HCT116 (cell line): Measurements from ENCODE around the gene CCSER1. TPM values are rescaled to one million over a fixed set of nuclear protein-coding genes. Genes with fewer than 3 reads are reported as not detected.

Experiments
- ATAC-seq: fragments of 200-7000 bp; cut with Tn5 transposase; 2 replicates; pipeline ENCODE4 v1.9.1; 2020; ENCODE audit warnings: mild to moderate bottlenecking, moderate library complexity
- BruUV-seq: library from RNA; stranded (reverse); fragments of 400-500 nt; replicated peaks from 2 replicates; lab custom pipeline; 2021; lab: Mats Ljungman, UMichigan
- CTCF ChIA-PET: fragments of 300-600 bp; sonication (Branson Sonifier 250); formaldehyde crosslinking; loops from one replicate; lab custom pipeline; 2021; ENCODE audit warnings: antibody characterized with exemption; lab: Charles Lee
- POLR2A ChIA-PET: fragments of 300-600, 350-600 bp; sonication (Branson Sonifier 250); formaldehyde crosslinking; loops from one replicate; lab custom pipeline; 2021; ENCODE audit warnings: antibody characterized with exemption; lab: Charles Lee
- RAD21 ChIA-PET, 2 experiments: fragments of 300-600 bp; sonication (Branson Sonifier 250); formaldehyde crosslinking; loops; one replicate each; lab custom pipeline; 2023; ENCODE audit warnings: low total read pairs in 2 of 2; ENCODE audit not compliant: uncharacterized antibody in 2 of 2, unreplicated experiment in 2 of 2, low non-redundant PET in 1 of 2; lab: Charles Lee
- DNase-seq: peaks from one replicate; pipeline ENCODE4 v3.0.0-alpha.2; 2010; ENCODE audit warnings: low read depth, low spot score
- H2AFZ ChIP-seq: fragments of 200-600 bp; shearing (Covaris generic), sonication (generic); 2 replicates; pipeline ENCODE4 v1.6.1; 2017; ENCODE audit warnings: low read depth, mixed run types, mixed read lengths, antibody characterized with exemption, low read length; ENCODE audit not compliant: poor library complexity, severe bottlenecking
- H3K27ac ChIP-seq: 2 replicates; pipeline ENCODE4 v1.5.1; 2012; ENCODE audit warnings: low read depth, low read length
- H3K27me3 ChIP-seq: fragments of 200-600 bp; sonication (generic); 2 replicates; pipeline ENCODE4 v1.6.1; 2016; ENCODE audit warnings: mixed run types, low read length, mixed read lengths; ENCODE audit not compliant: insufficient read depth
- H3K36me3 ChIP-seq, 2 experiments: fragments of 200-500 bp in 1 of 2; fragments of 200-600 bp in 1 of 2; sonication (Bioruptor generic) in 1 of 2; sonication (generic) in 1 of 2; 2 replicates each; pipeline versions ENCODE4 v1.5.1 to v1.6.1; 2014 to 2016; ENCODE audit warnings: low read length in 2 of 2, inconsistent platforms in 1 of 2, mixed read lengths in 1 of 2, mixed run types in 1 of 2; ENCODE audit not compliant: insufficient read depth in 2 of 2, control insufficient read depth in 1 of 2
- H3K4me1 ChIP-seq, 2 experiments: fragments of 200-600 bp in 1 of 2; sonication (generic) in 1 of 2; 2 replicates each; pipeline versions ENCODE4 v1.5.1 to v1.6.1; 2012 to 2017; ENCODE audit warnings: low read length in 2 of 2, inconsistent platforms in 1 of 2, mild to moderate bottlenecking in 1 of 2, mixed read lengths in 1 of 2, mixed run types in 1 of 2, moderate library complexity in 1 of 2; ENCODE audit not compliant: insufficient read depth in 2 of 2, control insufficient read depth in 1 of 2
- H3K4me2 ChIP-seq: fragments of 200-600 bp; sonication (generic); 2 replicates; pipeline ENCODE4 v1.6.1; 2017; ENCODE audit warnings: mixed run types, low read length, mixed read lengths
- H3K4me3 ChIP-seq, 2 experiments: fragments of 200-600 bp in 1 of 2; sonication (generic) in 1 of 2; replicated peaks in 1 of 2; 2 replicates each; pipeline ENCODE4 v1.5.1; 2011 to 2016; ENCODE audit warnings: low read length in 2 of 2, control low read depth in 1 of 2, low read depth in 1 of 2, mild to moderate bottlenecking in 1 of 2, mixed read lengths in 1 of 2, mixed run types in 1 of 2
- H3K79me2 ChIP-seq: fragments of 200-600 bp; sonication (generic); 2 replicates; pipeline ENCODE4 v1.6.1; 2017; ENCODE audit warnings: mild to moderate bottlenecking, mixed run types, low read length, moderate library complexity, mixed read lengths; ENCODE audit not compliant: insufficient read depth
- H3K9ac ChIP-seq: fragments of 200-600 bp; sonication (generic); 2 replicates; pipeline ENCODE4 v1.6.1; 2016; ENCODE audit warnings: low read length, mixed read lengths
- H3K9me2 ChIP-seq: fragments of 200-600 bp; sonication (generic), shearing (Covaris generic); 2 replicates; pipeline ENCODE4 v1.6.1; 2017; ENCODE audit warnings: mixed run types, mild to moderate bottlenecking, moderate library complexity; ENCODE audit not compliant: insufficient read depth
- H3K9me3 ChIP-seq, 2 experiments: fragments of 200-500 bp in 1 of 2; fragments of 200-600 bp in 1 of 2; sonication (Bioruptor generic) in 1 of 2; sonication (generic) in 1 of 2; 2 replicates each; pipeline ENCODE4 v1.6.1; 2014 to 2017; ENCODE audit warnings: low read length in 2 of 2, mixed read lengths in 2 of 2, inconsistent platforms in 1 of 2, low read depth in 1 of 2, mild to moderate bottlenecking in 1 of 2, mixed run types in 1 of 2, moderate library complexity in 1 of 2; ENCODE audit not compliant: control insufficient read depth in 1 of 2, insufficient read depth in 1 of 2
- H4K20me1 ChIP-seq: fragments of 200-600 bp; sonication (generic), shearing (Covaris generic); 2 replicates; pipeline ENCODE4 v1.6.1; 2017; ENCODE audit warnings: mixed run types, mild to moderate bottlenecking, moderate library complexity; ENCODE audit not compliant: insufficient read depth
- CBX3 ChIP-seq: IDR thresholded peaks from 2 replicates; pipeline ENCODE4 v1.6.1; 2012; ENCODE audit warnings: low read depth
- CEBPB ChIP-seq: IDR thresholded peaks from 2 replicates; pipeline ENCODE4 v1.6.1; 2012; ENCODE audit warnings: low read depth
- EGR1 ChIP-seq: IDR thresholded peaks from 2 replicates; pipeline ENCODE4 v1.6.1; 2012; ENCODE audit warnings: low read depth
- EZH2 ChIP-seq: fragments of 200-600 bp; sonication (generic); IDR thresholded peaks from 2 replicates; pipeline ENCODE4 v1.6.1; 2017; ENCODE audit warnings: antibody characterized with exemption, mixed run types
- POLR2A ChIP-seq: IDR thresholded peaks from 2 replicates; pipeline ENCODE4 v1.7.0; 2011; ENCODE audit warnings: borderline replicate concordance; ENCODE audit not compliant: insufficient read depth, insufficient read length; ENCODE audit errors: extremely low read depth
- SIN3A ChIP-seq: IDR thresholded peaks from 2 replicates; pipeline ENCODE4 v1.6.1; 2012; ENCODE audit warnings: low read depth
- SP1 ChIP-seq: IDR thresholded peaks from 2 replicates; pipeline ENCODE4 v1.6.1; 2012; ENCODE audit warnings: low read depth
- TCF7L2 ChIP-seq: IDR thresholded peaks from 2 replicates; pipeline ENCODE4 v1.7.0; 2011; ENCODE audit warnings: borderline replicate concordance, inconsistent platforms; ENCODE audit not compliant: insufficient read depth, insufficient read length; ENCODE audit errors: extremely low read depth
- intact Hi-C: fragments of 100-400 bp; cut with micrococcal nuclease; formaldehyde crosslinking; loops from 2 replicates; pipeline ENCODE4 v1.10.0; 2022
- total RNA-seq: library from RNA; stranded (reverse); gene quantifications from one replicate; pipeline ENCODE4 v1.2.1, GENCODE V29; 2021; ENCODE audit not compliant: unreplicated experiment
- TF ChIP-seq, protein P1 (sequence below): IDR thresholded peaks from 2 replicates; pipeline ENCODE4 v1.6.1; 2012
- TF ChIP-seq, protein P2 (sequence below): IDR thresholded peaks from 2 replicates; pipeline ENCODE4 v1.6.1; 2012; ENCODE audit warnings: low read depth

CCSER1 gene
- total RNA-seq, 1 experiment from 2014 or later = 6.7 TPM

DNA sequence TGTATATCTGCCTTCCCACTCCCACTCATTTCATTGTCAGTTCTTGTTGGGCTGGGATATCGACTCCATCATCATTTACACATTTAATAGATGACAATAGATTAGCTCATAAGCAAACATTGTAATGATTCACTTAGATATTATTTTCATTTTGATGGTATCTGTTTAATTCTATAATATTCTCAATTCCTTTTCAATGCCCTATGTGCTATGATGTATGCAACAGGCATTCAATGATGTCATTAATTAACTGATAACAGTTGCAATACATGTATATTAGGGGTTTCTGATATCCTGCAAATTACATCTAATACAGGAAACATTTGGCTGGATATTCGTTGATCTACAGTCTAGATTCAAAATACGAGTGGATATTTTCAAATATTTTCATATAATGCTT is 850.5 kb downstream of the CCSER1 start:
- no peak overlapping the region for H3K27ac ChIP-seq
- CTCF ChIA-PET = no interaction called here
- H3K36me3 ChIP-seq = no peaks in the 10 kb centered on the region
- no peak overlapping the region for H3K4me3 ChIP-seq
- ATAC-seq (no peak), DNase-seq (no peak)
- peaks cover 3% of the 10 kb centered on the region; the same call in 1 of the 2 replicates for H3K9me2 ChIP-seq
- no peaks in the 10 kb centered on the region for H3K27me3 ChIP-seq
- no peaks in the 10 kb centered on the region; the same call in 1 of the 2 replicates for H3K79me2 ChIP-seq
- no peaks in the 10 kb centered on the region for H3K9me3 ChIP-seq
- H3K9ac ChIP-seq = no peak overlapping the region
- RAD21 ChIA-PET = no interaction called here
- no peak overlapping the region for H2AFZ ChIP-seq
- BruUV-seq = no TSS peak
- no peaks in the 10 kb centered on the region for H4K20me1 ChIP-seq
- intact Hi-C loops = no loop called here
- TF ChIP-seq EGR1 (no peak), EZH2 (no peak), SP1 (no peak), TCF7L2 (no peak), CEBPB (no peak), SIN3A (no peak), POLR2A (no peak), CBX3 (no peak)
- TF ChIP-seq, protein P1, sequence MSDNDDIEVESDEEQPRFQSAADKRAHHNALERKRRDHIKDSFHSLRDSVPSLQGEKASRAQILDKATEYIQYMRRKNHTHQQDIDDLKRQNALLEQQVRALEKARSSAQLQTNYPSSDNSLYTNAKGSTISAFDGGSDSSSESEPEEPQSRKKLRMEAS = no peak
- TF ChIP-seq, protein P2, sequence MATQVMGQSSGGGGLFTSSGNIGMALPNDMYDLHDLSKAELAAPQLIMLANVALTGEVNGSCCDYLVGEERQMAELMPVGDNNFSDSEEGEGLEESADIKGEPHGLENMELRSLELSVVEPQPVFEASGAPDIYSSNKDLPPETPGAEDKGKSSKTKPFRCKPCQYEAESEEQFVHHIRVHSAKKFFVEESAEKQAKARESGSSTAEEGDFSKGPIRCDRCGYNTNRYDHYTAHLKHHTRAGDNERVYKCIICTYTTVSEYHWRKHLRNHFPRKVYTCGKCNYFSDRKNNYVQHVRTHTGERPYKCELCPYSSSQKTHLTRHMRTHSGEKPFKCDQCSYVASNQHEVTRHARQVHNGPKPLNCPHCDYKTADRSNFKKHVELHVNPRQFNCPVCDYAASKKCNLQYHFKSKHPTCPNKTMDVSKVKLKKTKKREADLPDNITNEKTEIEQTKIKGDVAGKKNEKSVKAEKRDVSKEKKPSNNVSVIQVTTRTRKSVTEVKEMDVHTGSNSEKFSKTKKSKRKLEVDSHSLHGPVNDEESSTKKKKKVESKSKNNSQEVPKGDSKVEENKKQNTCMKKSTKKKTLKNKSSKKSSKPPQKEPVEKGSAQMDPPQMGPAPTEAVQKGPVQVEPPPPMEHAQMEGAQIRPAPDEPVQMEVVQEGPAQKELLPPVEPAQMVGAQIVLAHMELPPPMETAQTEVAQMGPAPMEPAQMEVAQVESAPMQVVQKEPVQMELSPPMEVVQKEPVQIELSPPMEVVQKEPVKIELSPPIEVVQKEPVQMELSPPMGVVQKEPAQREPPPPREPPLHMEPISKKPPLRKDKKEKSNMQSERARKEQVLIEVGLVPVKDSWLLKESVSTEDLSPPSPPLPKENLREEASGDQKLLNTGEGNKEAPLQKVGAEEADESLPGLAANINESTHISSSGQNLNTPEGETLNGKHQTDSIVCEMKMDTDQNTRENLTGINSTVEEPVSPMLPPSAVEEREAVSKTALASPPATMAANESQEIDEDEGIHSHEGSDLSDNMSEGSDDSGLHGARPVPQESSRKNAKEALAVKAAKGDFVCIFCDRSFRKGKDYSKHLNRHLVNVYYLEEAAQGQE = no peak
- TF ChIP-seq, all 23 proteins: peak for 0
- POLR2A ChIA-PET = no interaction called here
- no peak overlapping the region for H3K4me2 ChIP-seq
- H3K4me1 ChIP-seq = no peaks in the 10 kb centered on the region
